NB4 (cell line): ENCODE results near the gene CHRD.

Experiments used
- TF ChIP-seq, protein P1 (sequence below): IDR thresholded peaks from one replicate; pipeline ENCODE4 v1.5.1; 2012; ENCODE audit warnings: low read depth, low read length
- TF ChIP-seq, protein P2 (sequence below): IDR thresholded peaks from 2 replicates; pipeline ENCODE4 v1.6.1; 2011; ENCODE audit warnings: low read depth, low read length

DNA sequence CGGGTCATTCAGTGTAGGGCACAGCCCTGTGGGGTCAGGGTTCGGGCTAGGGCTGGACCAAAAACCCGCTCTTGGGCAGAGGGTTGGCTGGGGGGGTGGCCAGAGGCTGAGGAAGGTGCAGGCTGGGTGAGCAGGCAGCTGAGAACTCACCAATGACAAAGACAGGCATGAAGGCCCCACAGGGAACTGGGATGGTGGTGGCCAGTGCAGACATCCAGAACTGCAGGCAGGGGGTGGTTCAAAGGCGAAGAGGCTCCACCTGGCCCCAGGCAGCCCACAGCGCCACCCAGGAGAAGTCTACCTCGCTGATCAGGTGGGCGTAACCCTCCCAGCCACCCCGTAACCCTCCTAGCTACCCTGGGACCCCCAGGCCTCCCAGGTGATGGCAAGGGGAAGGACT, 25.1 kb upstream of the CHRD start:
- TF ChIP-seq, protein P1, sequence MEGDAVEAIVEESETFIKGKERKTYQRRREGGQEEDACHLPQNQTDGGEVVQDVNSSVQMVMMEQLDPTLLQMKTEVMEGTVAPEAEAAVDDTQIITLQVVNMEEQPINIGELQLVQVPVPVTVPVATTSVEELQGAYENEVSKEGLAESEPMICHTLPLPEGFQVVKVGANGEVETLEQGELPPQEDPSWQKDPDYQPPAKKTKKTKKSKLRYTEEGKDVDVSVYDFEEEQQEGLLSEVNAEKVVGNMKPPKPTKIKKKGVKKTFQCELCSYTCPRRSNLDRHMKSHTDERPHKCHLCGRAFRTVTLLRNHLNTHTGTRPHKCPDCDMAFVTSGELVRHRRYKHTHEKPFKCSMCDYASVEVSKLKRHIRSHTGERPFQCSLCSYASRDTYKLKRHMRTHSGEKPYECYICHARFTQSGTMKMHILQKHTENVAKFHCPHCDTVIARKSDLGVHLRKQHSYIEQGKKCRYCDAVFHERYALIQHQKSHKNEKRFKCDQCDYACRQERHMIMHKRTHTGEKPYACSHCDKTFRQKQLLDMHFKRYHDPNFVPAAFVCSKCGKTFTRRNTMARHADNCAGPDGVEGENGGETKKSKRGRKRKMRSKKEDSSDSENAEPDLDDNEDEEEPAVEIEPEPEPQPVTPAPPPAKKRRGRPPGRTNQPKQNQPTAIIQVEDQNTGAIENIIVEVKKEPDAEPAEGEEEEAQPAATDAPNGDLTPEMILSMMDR = no peak
- TF ChIP-seq, protein P2, sequence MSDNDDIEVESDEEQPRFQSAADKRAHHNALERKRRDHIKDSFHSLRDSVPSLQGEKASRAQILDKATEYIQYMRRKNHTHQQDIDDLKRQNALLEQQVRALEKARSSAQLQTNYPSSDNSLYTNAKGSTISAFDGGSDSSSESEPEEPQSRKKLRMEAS = no peak
